HEK293 (cell line): ENCODE data around the gene NCKAP5.

Experiments
- CTCF ChIP-seq: fragments of 450-650 bp; formaldehyde crosslinking; IDR thresholded peaks from 2 replicates; pipeline ENCODE4 v1.5.1; 2016; ENCODE audit warnings: missing biosample characterization, missing genetic modification characterization
- KLF10 ChIP-seq: fragments of 450-650 bp; IDR thresholded peaks from 2 replicates; pipeline ENCODE4 v1.5.1; 2018; ENCODE audit warnings: missing biosample characterization, mild to moderate bottlenecking, missing genetic modification characterization
- PATZ1 ChIP-seq: fragments of 450-650 bp; formaldehyde crosslinking; IDR thresholded peaks from 2 replicates; pipeline ENCODE4 v1.5.1; 2016; ENCODE audit warnings: missing biosample characterization, missing genetic modification characterization
- PBX3 ChIP-seq: sonication (generic); formaldehyde crosslinking; IDR thresholded peaks from 2 replicates; pipeline ENCODE4 v1.8.1; 2022; ENCODE audit warnings: mild to moderate bottlenecking, moderate library complexity, missing genetic modification reagents
- REST ChIP-seq: fragments of 450-650 bp; formaldehyde crosslinking; IDR thresholded peaks from 2 replicates; pipeline ENCODE4 v1.5.1; 2016; ENCODE audit warnings: missing biosample characterization, missing genetic modification characterization
- ZBTB21 ChIP-seq: fragments of 450-650 bp; formaldehyde crosslinking; IDR thresholded peaks from 2 replicates; pipeline ENCODE4 v1.5.1; 2017; ENCODE audit warnings: missing biosample characterization, missing genetic modification characterization
- ZBTB6 ChIP-seq: fragments of 450-650 bp; formaldehyde crosslinking; IDR thresholded peaks from 2 replicates; pipeline ENCODE4 v1.5.1; 2017; ENCODE audit warnings: missing biosample characterization, missing genetic modification characterization
- ZEB2 ChIP-seq: fragments of 450-650 bp; formaldehyde crosslinking; IDR thresholded peaks from 2 replicates; pipeline ENCODE4 v1.5.1; 2016; ENCODE audit warnings: missing biosample characterization, missing genetic modification characterization
- ZNF114 ChIP-seq: fragments of 450-650 bp; formaldehyde crosslinking; IDR thresholded peaks from 2 replicates; pipeline ENCODE4 v1.5.0; 2017; ENCODE audit warnings: missing biosample characterization, missing genetic modification characterization
- ZNF26 ChIP-seq: fragments of 450-650 bp; formaldehyde crosslinking; IDR thresholded peaks from 2 replicates; pipeline ENCODE4 v1.5.1; 2016; ENCODE audit warnings: missing biosample characterization, missing genetic modification characterization

- TF ChIP-seq REST (tag by site-specific recombination) (no peak), KLF10 (no peak), CTCF (tag by site-specific recombination) (no peak), ZBTB6 (tag by site-specific recombination) (no peak), ZNF26 (tag by site-specific recombination) (no peak), PATZ1 (tag by site-specific recombination) (no peak), ZBTB21 (tag by site-specific recombination) (no peak), PBX3 (CRISPR knock-in tag) (no peak), ZNF114 (tag by site-specific recombination) (no peak), ZEB2 (tag by site-specific recombination) (no peak)
These were observed 614.5 kb downstream of the NCKAP5 start for GRCh38 chr2:132953771-132954170.
